ENCODE data around the gene TTF2.

- no peak for TF ChIP-seq EZH2 (IDR thresholded peaks at IDR 0.05; ENCODE audit: low read depth, low read length, severe bottlenecking)
- TF ChIP-seq ZNF274 (IDR thresholded peaks at IDR 0.05; ENCODE audit: borderline replicate concordance, extremely low read depth, low read length): no peak
- no peak for TF ChIP-seq ASH2L (IDR thresholded peaks at IDR 0.05; ENCODE audit: low read length)
- TF ChIP-seq, protein P1, sequence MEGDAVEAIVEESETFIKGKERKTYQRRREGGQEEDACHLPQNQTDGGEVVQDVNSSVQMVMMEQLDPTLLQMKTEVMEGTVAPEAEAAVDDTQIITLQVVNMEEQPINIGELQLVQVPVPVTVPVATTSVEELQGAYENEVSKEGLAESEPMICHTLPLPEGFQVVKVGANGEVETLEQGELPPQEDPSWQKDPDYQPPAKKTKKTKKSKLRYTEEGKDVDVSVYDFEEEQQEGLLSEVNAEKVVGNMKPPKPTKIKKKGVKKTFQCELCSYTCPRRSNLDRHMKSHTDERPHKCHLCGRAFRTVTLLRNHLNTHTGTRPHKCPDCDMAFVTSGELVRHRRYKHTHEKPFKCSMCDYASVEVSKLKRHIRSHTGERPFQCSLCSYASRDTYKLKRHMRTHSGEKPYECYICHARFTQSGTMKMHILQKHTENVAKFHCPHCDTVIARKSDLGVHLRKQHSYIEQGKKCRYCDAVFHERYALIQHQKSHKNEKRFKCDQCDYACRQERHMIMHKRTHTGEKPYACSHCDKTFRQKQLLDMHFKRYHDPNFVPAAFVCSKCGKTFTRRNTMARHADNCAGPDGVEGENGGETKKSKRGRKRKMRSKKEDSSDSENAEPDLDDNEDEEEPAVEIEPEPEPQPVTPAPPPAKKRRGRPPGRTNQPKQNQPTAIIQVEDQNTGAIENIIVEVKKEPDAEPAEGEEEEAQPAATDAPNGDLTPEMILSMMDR (IDR thresholded peaks at IDR 0.05; ENCODE audit: control extremely low read depth in 1 of 3, insufficient read depth in 1 of 3, low read depth in 1 of 3, low read length in 3 of 3): no peak
Measured at GRCh38 chr1:117025568-117025967, 34.6 kb upstream of the TTF2 start.
